ENCODE results near the gene NAV3. TPM values are rescaled to one million over a fixed set of nuclear protein-coding genes. Genes with fewer than 3 reads are reported as not detected.

Gene NAV3
- total and polyA plus RNA-seq, 12 donors: 5.0 to 53.4 (median 25.9) TPM

- TF ChIP-seq CTCF (IDR thresholded peaks at IDR 0.05) (peak in 2 of 6 experiments; percentile 8 to 14), POLR2A (IDR thresholded peaks at IDR 0.05) (no peak)
- no peak for DNase-seq
- intact Hi-C loops (cut with DNase I): no loop called here
- no peak overlapping the region for H3K4me3 ChIP-seq
- H3K36me3 ChIP-seq (replicated peaks in 1 of 2): no peaks in the 10 kb centered on the region
- H3K4me1 ChIP-seq (replicated peaks in 1 of 2): peaks cover 8 to 44% of the 10 kb centered on the region in 2 donors
- H3K27ac ChIP-seq: peak overlapping the region in 3 of 5 donors; percentile 30 to 72 (median 42)
- no peaks in the 10 kb centered on the region for H3K27me3 ChIP-seq
- H3K9me3 ChIP-seq (replicated peaks in 1 of 3): no peaks in the 10 kb centered on the region
These were observed 256.1 kb downstream of the NAV3 start for GRCh38 chr12:78086553-78087362.

DNA sequence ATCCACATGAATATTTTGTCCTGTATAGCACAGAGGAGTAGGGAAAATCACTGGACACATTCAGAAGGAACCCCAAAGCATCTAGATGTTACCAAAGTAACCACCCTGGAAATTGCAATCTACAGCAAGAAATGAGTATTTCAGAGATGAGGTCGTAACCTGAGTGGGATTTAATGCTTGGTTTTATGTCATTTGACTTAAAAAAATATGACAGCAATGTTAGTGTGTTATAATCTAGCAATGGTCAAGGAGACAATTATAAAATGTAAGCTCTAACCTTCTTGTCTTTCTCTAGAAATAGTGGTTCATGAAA, 256.6 kb downstream of the NAV3 start:
- Histone ChIP-seq H3K4me1 (replicated peaks in 1 of 2) (peaks cover 8 to 44% of the 10 kb centered on the region in 2 donors), H3K27ac (peak overlapping the region in 3 of 5 donors; percentile 30 to 72 (median 42)), H3K9me3 (replicated peaks in 1 of 3) (no peaks in the 10 kb centered on the region), H3K36me3 (replicated peaks in 1 of 2) (no peaks in the 10 kb centered on the region), H3K4me3 (no peak overlapping the region), H3K27me3 (no peaks in the 10 kb centered on the region)
- TF ChIP-seq CTCF (IDR thresholded peaks at IDR 0.05): no peak
- no peak for TF ChIP-seq POLR2A (IDR thresholded peaks at IDR 0.05)
- intact Hi-C loops (cut with DNase I): no loop called here
- DNase-seq: no peak
- WGBS, 4 donors: 48 to 59% (median 55%) methylated on average over 1 of the region's 1 CpG

DNA sequence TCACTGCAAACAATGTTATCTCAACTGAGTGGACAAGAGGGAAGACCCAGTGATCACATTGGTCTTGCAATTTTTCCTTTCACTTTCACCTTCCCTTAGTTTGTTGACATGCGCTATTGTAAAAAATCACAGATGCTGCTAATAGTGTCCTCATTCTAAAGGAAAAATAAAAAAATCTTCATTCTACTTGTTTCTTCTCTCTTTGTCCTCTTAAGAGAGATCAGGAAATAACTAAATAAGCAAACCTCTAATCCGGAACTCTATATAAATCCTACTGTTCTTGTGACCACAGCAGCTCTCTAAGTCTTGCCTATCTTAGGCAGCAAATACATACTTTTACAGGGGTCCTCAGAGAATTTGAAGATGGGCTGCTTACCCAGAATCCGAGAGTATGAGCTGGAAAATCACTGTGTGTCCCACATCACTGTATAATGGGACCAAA, 257.7 kb downstream of the NAV3 start:
- 14 to 23% (median 18%) methylated on average over 3 of the region's 3 CpGs for WGBS, 4 donors
- intact Hi-C loops (cut with DNase I): no loop called here
- H3K27ac ChIP-seq: peak overlapping the region; percentile 58 to 86 (median 72)

DNA sequence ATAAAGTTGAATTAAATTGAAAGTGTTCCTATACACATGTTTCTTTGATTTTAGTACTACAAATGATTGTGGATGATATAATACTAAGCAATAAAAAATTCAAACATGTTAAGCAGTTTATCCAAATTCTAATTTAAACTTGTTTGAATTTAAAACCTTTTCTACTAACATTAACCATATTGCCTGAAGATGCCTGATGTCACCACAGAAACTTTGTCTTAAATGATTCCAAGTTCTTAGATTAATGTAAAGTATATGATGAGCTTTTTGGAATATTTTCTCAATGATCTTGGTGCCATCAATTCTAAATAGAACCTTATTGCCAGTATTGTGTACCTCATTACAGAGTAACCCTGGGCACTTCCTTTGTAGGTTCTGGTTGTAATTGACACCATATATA, 259.6 kb downstream of the NAV3 start:
- Histone ChIP-seq H3K4me3 (no peak overlapping the region), H3K27me3 (no peaks in the 10 kb centered on the region), H3K36me3 (replicated peaks in 1 of 2) (no peaks in the 10 kb centered on the region), H3K9me3 (replicated peaks in 1 of 3) (no peaks in the 10 kb centered on the region), H3K27ac (no peak overlapping the region), H3K4me1 (replicated peaks in 1 of 2) (peaks cover 8 to 30% of the 10 kb centered on the region in 2 donors)
- no peak for TF ChIP-seq CTCF (IDR thresholded peaks at IDR 0.05)
- TF ChIP-seq POLR2A (IDR thresholded peaks at IDR 0.05): no peak
- intact Hi-C loops (cut with DNase I): no loop called here
- DNase-seq: no peak

More for the DNA sequence above, 257.7 kb downstream of the NAV3 start:
- no peaks in the 10 kb centered on the region for H3K36me3 ChIP-seq (replicated peaks in 1 of 2)
- TF ChIP-seq CTCF (IDR thresholded peaks at IDR 0.05) (no peak), POLR2A (IDR thresholded peaks at IDR 0.05) (no peak)
- H3K9me3 ChIP-seq (replicated peaks in 1 of 3): no peaks in the 10 kb centered on the region
- no peak for DNase-seq
- H3K4me1 ChIP-seq (replicated peaks in 1 of 2): peaks cover 8 to 44% of the 10 kb centered on the region in 2 donors
- H3K27me3 ChIP-seq: no peaks in the 10 kb centered on the region
- peak overlapping the region in 2 of 4 donors; percentile 3 to 56 for H3K4me3 ChIP-seq
